Neuronal stem cell (in vitro differentiated cells): ENCODE measurements around the gene HS3ST3A1.
A peak's percentile ranks its signal among the peaks of the same experiment; 100 is the strongest.

Experiments
- DNase-seq: peaks from one replicate; pipeline ENCODE4 v3.0.0-alpha.2; 2013; ENCODE audit warnings: low spot score
- H2AFZ ChIP-seq: one replicate; pipeline ENCODE4 v1.6.1; 2013; ENCODE audit warnings: mild to moderate bottlenecking, low read length, inconsistent platforms
- H2AK5ac ChIP-seq: 2 replicates; pipeline ENCODE4 v1.6.1; 2013; ENCODE audit warnings: low read depth, mild to moderate bottlenecking, inconsistent platforms, low read length, moderate library complexity, mixed read lengths
- H2BK120ac ChIP-seq: 2 replicates; pipeline ENCODE4 v1.6.1; 2013; ENCODE audit warnings: low read depth, mild to moderate bottlenecking, inconsistent platforms, low read length, moderate library complexity, mixed read lengths
- H2BK12ac ChIP-seq: one replicate; pipeline ENCODE4 v1.6.1; 2013; ENCODE audit warnings: low read length, inconsistent platforms
- H2BK15ac ChIP-seq: 2 replicates; pipeline ENCODE4 v1.6.1; 2013; ENCODE audit warnings: mild to moderate bottlenecking, low read length, inconsistent platforms, mixed read lengths
- H2BK5ac ChIP-seq: one replicate; pipeline ENCODE4 v1.6.1; 2013; ENCODE audit warnings: inconsistent platforms, mild to moderate bottlenecking, low read length, moderate library complexity
- H3K14ac ChIP-seq: one replicate; pipeline ENCODE4 v1.6.1; 2013; ENCODE audit warnings: low read length, inconsistent platforms
- H3K18ac ChIP-seq: 2 replicates; pipeline ENCODE4 v1.6.1; 2013; ENCODE audit warnings: low read length, inconsistent platforms
- H3K23ac ChIP-seq: 2 replicates; pipeline ENCODE4 v1.6.1; 2013; ENCODE audit warnings: low read depth, mild to moderate bottlenecking, mixed read lengths, low read length, inconsistent platforms; ENCODE audit not compliant: poor library complexity
- H3K27ac ChIP-seq: replicated peaks from 3 replicates; pipeline ENCODE4 v1.5.1; 2013; ENCODE audit warnings: low read length, inconsistent platforms
- H3K27me3 ChIP-seq, 3 experiments: 2 replicates each; pipeline ENCODE4 v1.6.1; 2013; ENCODE audit warnings: low read length in 3 of 3, mild to moderate bottlenecking in 2 of 3, inconsistent platforms in 1 of 3, low read depth in 1 of 3, mixed read lengths in 1 of 3, moderate library complexity in 1 of 3; ENCODE audit not compliant: control insufficient read depth in 3 of 3, insufficient read depth in 3 of 3
- H3K36me3 ChIP-seq, 2 donors: replicated peaks in 1 of 2; 2 replicates each; pipeline ENCODE4 v1.6.1; 2013; ENCODE audit warnings: low read length in 2 of 2; ENCODE audit not compliant: control insufficient read depth in 2 of 2, insufficient read depth in 2 of 2
- H3K4ac ChIP-seq: 2 replicates; pipeline ENCODE4 v1.6.1; 2013; ENCODE audit warnings: inconsistent platforms, mild to moderate bottlenecking, low read length, moderate library complexity
- H3K4me1 ChIP-seq, 2 donors: 1 replicate in 1 of 2; 2 replicates in 1 of 2; pipeline ENCODE4 v1.6.1; 2013; ENCODE audit warnings: low read length in 2 of 2, low read depth in 1 of 2; ENCODE audit not compliant: control insufficient read depth in 2 of 2, insufficient read depth in 1 of 2
- H3K4me2 ChIP-seq: one replicate; pipeline ENCODE4 v1.6.1; 2013; ENCODE audit warnings: mild to moderate bottlenecking, low read length, inconsistent platforms; ENCODE audit not compliant: insufficient read depth, poor library complexity, severe bottlenecking
- H3K4me3 ChIP-seq, 2 donors: 2 replicates each; pipeline ENCODE4 v1.5.1; 2013; ENCODE audit warnings: low read length in 2 of 2, mild to moderate bottlenecking in 2 of 2, inconsistent platforms in 1 of 2, moderate library complexity in 1 of 2
- H3K79me1 ChIP-seq: one replicate; pipeline ENCODE4 v1.6.1; 2013; ENCODE audit warnings: low read depth, mild to moderate bottlenecking, inconsistent platforms, low read length, moderate library complexity
- H3K9ac ChIP-seq: one replicate; pipeline ENCODE4 v1.6.1; 2013; ENCODE audit warnings: mild to moderate bottlenecking, low read depth, low read length, inconsistent platforms; ENCODE audit not compliant: poor library complexity
- H3K9me3 ChIP-seq, 2 donors: replicated peaks in 1 of 2; 2 replicates each; pipeline versions ENCODE3 to v1.6.1; 2013; ENCODE audit warnings: low read length in 2 of 2, mild to moderate bottlenecking in 2 of 2, inconsistent platforms in 1 of 2, low read depth in 1 of 2, mixed read lengths in 1 of 2, moderate library complexity in 1 of 2; ENCODE audit not compliant: control insufficient read depth in 2 of 2, insufficient read depth in 1 of 2
- H4K8ac ChIP-seq: one replicate; pipeline ENCODE4 v1.6.1; 2013; ENCODE audit warnings: low read depth, mild to moderate bottlenecking, inconsistent platforms, low read length, moderate library complexity
- H4K91ac ChIP-seq: one replicate; pipeline ENCODE4 v1.6.1; 2013; ENCODE audit warnings: low read length, low read depth, mild to moderate bottlenecking, inconsistent platforms; ENCODE audit not compliant: poor library complexity
- WGBS, 2 donors: extraction: QIAGEN DNeasy Blood & Tissue Kit; methylation state at CpG; one replicate each; pipeline ENCODE4 v1.1.7; 2013; ENCODE audit warnings: missing lambda C conversion rate in 2 of 2, mixed read lengths in 1 of 2; ENCODE audit not compliant: insufficient read length in 2 of 2, insufficient replicate concordance in 1 of 2; ENCODE audit errors: extremely low coverage in 2 of 2; 5-methylcytosine and 5-hydroxymethylcytosine counted together

HS3ST3A1 gene

DNA sequence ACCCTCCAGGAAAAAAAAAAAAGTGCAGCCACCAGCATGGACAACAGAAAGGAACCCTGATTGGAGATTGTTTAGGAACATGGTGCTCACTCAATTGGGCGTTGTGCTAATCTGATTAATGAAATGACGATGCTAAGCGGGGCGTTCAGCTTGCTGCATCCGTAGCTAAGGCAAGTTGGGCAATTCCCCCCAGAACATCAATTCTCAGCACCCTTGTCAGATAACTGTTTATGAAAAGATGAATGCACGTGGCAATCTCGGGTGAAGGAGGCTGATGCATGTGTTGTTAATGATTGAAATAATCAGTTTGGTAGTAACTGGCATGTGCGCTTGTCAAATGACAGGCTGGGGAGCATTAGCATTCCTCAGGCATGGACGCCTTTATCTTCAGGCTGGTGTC is 57.0 kb downstream of the HS3ST3A1 start:
- H3K4ac ChIP-seq: no peak overlapping the region
- no peak overlapping the region for H4K91ac ChIP-seq
- H3K27me3 ChIP-seq: no peaks in the 10 kb centered on the region
- no peak overlapping the region for H2BK120ac ChIP-seq
- H2BK15ac ChIP-seq: no peak overlapping the region
- H4K8ac ChIP-seq: no peak overlapping the region
- H3K4me3 ChIP-seq: no peak overlapping the region
- H3K27ac ChIP-seq: no peak overlapping the region
- WGBS, 2 donors: no CpG with 5 or more reads among the region's 9 CpGs
- H3K14ac ChIP-seq: no peak overlapping the region
- no peak overlapping the region for H3K9ac ChIP-seq
- H3K79me1 ChIP-seq: no peaks in the 10 kb centered on the region
- peaks cover 2 to 6% of the 10 kb centered on the region in 2 donors for H3K4me1 ChIP-seq
- no peak overlapping the region for H3K23ac ChIP-seq
- H3K9me3 ChIP-seq: peaks cover 2 to 14% of the 10 kb centered on the region in 2 donors
- no peak overlapping the region for H3K4me2 ChIP-seq
- H3K18ac ChIP-seq: no peak overlapping the region
- no peak overlapping the region for H2BK5ac ChIP-seq
- no peak overlapping the region for H2AFZ ChIP-seq
- H2AK5ac ChIP-seq: no peak overlapping the region
- no peak for DNase-seq
- H3K36me3 ChIP-seq: peaks cover 0 to 69% of the 10 kb centered on the region in 2 donors
- H2BK12ac ChIP-seq: no peak overlapping the region

DNA sequence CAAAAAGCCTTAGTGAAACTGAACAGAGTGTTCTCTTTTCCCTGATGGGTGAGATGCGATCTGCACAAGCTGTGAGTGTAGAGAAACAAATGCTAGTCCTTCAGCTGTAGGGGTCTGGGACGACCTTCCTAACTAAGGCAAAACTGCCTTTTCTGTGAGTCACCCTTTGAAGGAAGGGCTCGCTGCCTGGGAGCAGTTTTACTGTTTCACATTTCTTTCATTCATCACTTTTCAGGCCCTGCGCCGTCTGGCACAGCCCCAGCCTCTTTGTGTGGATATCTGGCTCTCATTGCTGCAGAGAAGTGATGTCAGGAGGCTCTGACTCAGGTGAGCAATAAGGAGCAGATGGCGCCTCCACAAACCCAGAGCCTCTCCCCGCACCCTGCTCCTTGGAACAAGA is 57.4 kb downstream of the HS3ST3A1 start:
- no peak overlapping the region for H3K4ac ChIP-seq
- no CpG with 5 or more reads among the region's 7 CpGs for WGBS, 2 donors
- H3K9me3 ChIP-seq: peaks cover 0 to 12% of the 10 kb centered on the region in 2 donors
- no peak overlapping the region for H4K91ac ChIP-seq
- H3K27ac ChIP-seq: peak overlapping the region; percentile 7
- H3K23ac ChIP-seq: no peak overlapping the region
- H2BK120ac ChIP-seq: no peak overlapping the region
- no peaks in the 10 kb centered on the region for H3K79me1 ChIP-seq
- H3K4me2 ChIP-seq: no peak overlapping the region
- no peaks in the 10 kb centered on the region for H3K27me3 ChIP-seq
- no peak overlapping the region for H2AFZ ChIP-seq
- peaks cover 2 to 6% of the 10 kb centered on the region in 2 donors for H3K4me1 ChIP-seq
- H3K36me3 ChIP-seq: peaks cover 0 to 68% of the 10 kb centered on the region in 2 donors
- H3K18ac ChIP-seq: no peak overlapping the region
- H2AK5ac ChIP-seq: no peak overlapping the region
- no peak overlapping the region for H3K9ac ChIP-seq
- no peak overlapping the region for H2BK5ac ChIP-seq
- H3K14ac ChIP-seq: no peak overlapping the region
- no peak overlapping the region for H4K8ac ChIP-seq
- no peak overlapping the region for H3K4me3 ChIP-seq
- no peak overlapping the region for H2BK15ac ChIP-seq
- no peak for DNase-seq
- H2BK12ac ChIP-seq: no peak overlapping the region

DNA sequence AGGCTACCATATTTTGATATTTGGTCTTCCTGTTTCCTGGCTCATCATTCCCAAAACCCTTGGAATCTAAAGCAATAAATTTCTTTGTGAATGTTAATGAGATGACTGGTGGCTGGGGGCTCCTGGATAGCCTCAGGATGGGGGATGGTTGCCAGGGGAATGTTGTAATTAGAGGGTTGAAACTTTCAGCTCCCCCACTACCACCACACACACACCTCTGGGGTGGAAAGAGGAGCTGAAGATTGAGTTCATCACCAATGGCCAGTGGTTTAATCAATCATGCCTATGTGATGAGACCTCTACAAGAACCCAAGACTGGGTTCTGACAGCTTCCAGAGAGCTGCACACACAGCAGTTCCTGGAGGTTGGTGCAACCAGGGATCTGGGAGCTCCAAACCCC is 59.1 kb downstream of the HS3ST3A1 start:
- Histone ChIP-seq H2AK5ac (no peak overlapping the region), H3K9me3 (peaks cover 0 to 9% of the 10 kb centered on the region in 2 donors), H3K27ac (no peak overlapping the region)

DNA sequence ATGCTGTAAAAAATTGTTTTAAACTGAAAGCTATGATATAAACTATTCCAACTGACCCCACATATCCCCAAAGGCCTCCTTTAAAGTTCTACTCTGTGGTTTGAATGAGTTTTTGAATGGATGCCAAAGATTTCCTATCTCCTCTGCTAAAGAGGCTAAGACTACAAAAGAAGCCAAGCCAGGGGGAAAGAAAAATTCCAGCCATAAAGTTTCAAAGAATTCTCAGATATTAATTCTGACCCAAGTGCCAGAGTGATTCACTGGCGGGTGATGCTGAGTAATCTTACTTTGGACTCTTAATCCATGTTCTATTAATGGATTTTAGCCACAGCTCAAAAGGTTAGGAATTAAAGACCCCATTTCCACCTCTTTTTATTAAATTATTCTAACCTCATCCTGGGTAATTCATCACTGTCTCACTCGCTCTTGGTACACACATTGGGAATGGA is 60.7 kb downstream of the HS3ST3A1 start:
- no peak overlapping the region for H3K14ac ChIP-seq

More for the DNA sequence above, 59.1 kb downstream of the HS3ST3A1 start:
- H4K8ac ChIP-seq: no peak overlapping the region
- no peak overlapping the region for H2BK15ac ChIP-seq
- no peak overlapping the region for H3K4me3 ChIP-seq
- no peak overlapping the region for H2BK5ac ChIP-seq
- no peaks in the 10 kb centered on the region for H3K79me1 ChIP-seq
- no peak overlapping the region for H3K4me2 ChIP-seq
- peaks cover 2 to 6% of the 10 kb centered on the region in 2 donors for H3K4me1 ChIP-seq
- no peak overlapping the region for H2AFZ ChIP-seq
- no peak overlapping the region for H3K18ac ChIP-seq
- no peak overlapping the region for H3K4ac ChIP-seq
- no peak overlapping the region for H2BK120ac ChIP-seq
- H3K9ac ChIP-seq: no peak overlapping the region
- no peaks in the 10 kb centered on the region for H3K27me3 ChIP-seq
- no peak overlapping the region for H3K14ac ChIP-seq
- no peak for DNase-seq
- no peak overlapping the region for H3K23ac ChIP-seq
- H2BK12ac ChIP-seq: no peak overlapping the region
- peaks cover 0 to 71% of the 10 kb centered on the region in 2 donors for H3K36me3 ChIP-seq
- H4K91ac ChIP-seq: no peak overlapping the region

More for the DNA sequence above, 60.7 kb downstream of the HS3ST3A1 start:
- Histone ChIP-seq H3K4ac (no peak overlapping the region), H2BK15ac (no peak overlapping the region), H2AK5ac (no peak overlapping the region), H3K23ac (no peak overlapping the region), H3K9ac (no peak overlapping the region), H3K18ac (no peak overlapping the region), H3K27me3 (no peaks in the 10 kb centered on the region), H3K9me3 (peaks cover 0 to 14% of the 10 kb centered on the region in 2 donors), H3K4me3 (no peak overlapping the region), H3K36me3 (peaks cover 0 to 68% of the 10 kb centered on the region in 2 donors), H2BK12ac (no peak overlapping the region), H3K4me1 (peaks cover 2 to 6% of the 10 kb centered on the region in 2 donors), H3K79me1 (no peaks in the 10 kb centered on the region), H2AFZ (no peak overlapping the region), H3K4me2 (no peak overlapping the region), H4K91ac (no peak overlapping the region), H2BK5ac (no peak overlapping the region), H4K8ac (no peak overlapping the region), H2BK120ac (no peak overlapping the region), H3K27ac (no peak overlapping the region)
- DNase-seq: no peak
- WGBS, 2 donors: no CpG with 5 or more reads among the region's 2 CpGs
